Measurements from ENCODE around the gene HSF5. TPM values are rescaled to one million over a fixed set of nuclear protein-coding genes. Genes with fewer than 3 reads are reported as not detected.
"Not testable (repeated sequence)": the region's sequence is repeated elsewhere in the genome, so short reads cannot be mapped to it uniquely, and the experiment has no call there.

Gene HSF5
- total RNA-seq, 1 experiment from 2014 or later, result 0.06 TPM

DNA sequence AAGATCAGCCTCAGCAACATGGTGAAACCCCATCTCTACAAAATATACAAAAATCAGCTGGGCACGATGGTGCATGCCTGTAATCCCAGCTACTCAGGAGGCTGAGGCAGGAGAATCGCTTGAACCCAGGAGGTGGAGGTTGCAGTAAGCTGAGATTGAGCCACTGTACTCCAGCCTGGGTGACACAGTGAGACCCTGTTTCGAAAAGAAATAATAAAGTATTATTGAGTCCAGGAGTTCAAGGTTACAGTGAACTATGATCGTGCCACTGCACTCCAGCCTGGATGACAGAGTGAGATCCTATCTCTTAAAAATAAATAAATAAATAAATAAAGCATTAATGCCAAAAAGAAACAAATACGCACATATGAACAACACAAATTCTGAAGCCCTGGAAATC is 6.4 kb downstream of the HSF5 start:
- not testable (repeated sequence) for DNase-seq (ENCODE audit: low read depth)

DNA sequence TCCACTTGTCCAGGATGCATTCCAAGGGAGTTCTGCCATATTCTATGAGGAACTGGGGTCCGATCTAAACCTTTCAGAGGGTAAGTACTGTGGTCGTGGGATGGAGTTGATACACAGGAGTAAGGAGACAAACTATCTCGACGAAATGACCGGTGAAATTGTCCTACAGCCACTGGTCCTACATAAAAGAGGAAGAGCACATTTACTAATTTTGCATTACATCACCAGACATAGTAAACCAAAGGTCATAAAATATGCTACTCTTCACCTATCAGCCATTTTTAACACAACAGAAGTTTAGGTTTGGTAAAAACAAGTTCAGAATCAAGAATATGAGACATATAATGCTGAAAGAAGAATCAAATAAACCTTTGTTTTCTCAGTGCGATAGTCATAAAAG is 8.1 kb downstream of the HSF5 start:
- DNase-seq (ENCODE audit: low read depth), result no peak

DNA sequence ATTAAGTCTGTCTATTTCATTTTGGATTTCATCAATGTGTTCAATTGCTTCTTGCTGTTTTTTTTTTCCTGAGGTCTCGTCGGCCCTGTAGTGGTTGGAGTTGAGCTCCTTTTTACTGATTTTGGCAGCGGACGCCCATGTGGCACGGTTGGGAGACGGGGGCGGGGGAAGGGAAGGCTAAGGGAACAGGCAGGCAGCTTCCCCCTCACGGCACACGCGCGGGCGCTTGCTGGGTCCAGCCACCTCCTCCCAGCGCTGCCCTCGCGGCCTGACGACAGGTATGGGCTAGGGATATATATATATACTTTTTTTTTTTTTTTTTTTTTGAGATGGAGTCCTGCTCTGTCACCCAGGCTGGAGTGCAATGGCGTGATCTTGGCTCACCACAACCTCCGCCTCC is 11.4 kb downstream of the HSF5 start:
- no peak for DNase-seq (ENCODE audit: low read depth)

DNA sequence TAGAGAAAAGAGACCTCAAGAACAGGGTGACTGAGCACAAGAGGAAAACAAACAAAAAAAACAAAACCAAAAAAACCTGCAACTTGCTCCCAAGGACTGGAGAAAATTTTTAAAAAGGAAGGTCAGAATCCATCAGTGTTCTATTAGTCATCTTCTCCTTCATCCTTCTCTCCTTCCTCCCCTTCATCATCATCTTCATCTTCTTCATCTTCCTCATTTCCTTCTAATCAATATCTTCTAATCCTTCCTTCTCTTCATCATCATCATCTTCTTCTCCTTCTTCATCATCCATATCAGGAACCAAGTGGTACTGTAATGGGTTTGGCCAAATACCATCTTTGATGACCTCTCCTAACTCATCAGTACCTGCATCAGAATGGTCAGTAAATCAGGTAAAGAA is 12.2 kb downstream of the HSF5 start:
- DNase-seq (ENCODE audit: low read depth), result no peak

DNA sequence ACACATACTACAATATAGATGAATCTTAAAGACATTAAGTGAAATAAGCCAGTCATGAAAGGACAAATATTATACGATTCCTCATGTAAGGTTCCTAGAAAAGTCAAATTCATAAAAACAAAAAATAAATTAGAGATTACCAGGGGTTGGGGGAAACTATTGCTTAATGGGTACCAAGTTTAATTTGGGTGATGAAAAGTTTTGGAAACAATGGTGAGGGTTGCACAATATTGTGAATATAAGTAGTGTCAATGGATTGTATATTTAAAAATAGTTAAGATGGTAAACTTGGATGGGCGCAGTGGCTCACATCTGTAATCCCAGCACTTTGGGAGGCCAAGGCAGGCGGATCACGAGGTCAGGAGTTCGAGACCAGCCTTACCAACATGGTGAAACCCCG is 17.9 kb downstream of the HSF5 start:
- no peak for DNase-seq (ENCODE audit: low read depth)

DNA sequence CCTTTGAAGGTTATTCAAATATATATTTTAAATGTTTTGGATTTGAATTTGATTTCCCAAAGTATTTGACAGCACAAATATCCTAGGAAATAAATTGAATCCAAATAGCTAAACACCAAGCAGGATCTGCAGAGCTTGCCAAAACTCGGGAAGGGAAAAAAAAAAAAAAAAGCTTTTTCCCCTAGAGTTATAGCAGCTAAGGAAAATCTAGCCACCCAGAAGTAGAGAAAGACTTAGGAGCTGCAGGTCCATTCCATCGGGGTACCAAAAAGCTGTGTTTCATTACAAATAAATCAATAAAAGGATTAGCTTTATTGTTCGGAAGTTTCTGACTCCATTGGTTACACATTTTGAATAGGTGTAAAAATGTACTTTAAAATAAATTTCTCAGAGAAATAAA is 19.3 kb downstream of the HSF5 start:
- no peak for DNase-seq (ENCODE audit: low read depth)

DNA sequence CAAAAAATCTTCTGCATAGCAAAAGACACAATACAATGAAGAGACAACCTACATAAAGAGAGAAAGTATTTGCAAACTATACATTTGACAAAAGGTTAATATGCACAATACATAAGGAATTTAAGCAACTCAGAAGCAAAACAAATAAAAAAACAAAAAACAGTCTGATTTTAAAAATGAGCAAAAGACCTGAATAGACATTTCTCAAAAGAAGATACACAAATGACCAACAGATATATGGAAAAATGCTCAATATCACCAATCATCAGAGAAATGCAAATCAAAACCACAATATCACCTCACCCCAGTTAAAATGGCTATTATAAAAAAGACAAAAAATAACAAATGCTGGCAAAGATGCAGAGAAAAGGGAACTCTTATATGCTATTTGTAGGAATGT is 32.7 kb downstream of the HSF5 start:
- no peak for DNase-seq (ENCODE audit: low read depth)

DNA sequence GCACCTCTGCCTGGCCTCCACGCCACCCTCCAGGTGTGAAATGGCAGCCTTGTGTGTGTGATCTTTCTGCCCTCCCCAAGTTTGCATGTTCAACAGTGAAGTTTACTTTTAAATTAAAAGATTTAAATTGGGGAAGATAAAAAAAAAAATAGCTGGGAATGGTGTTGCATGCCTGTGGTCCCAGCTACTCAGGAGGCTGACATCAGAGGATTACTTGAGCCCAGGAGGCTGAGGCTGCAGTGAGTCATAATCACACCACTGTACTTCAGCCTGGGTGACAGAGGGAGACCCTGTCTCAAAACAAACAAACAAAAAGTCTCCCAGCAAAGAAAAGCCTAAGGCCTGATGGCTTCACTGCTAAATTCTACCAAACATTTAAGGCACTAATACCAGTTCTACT is 35.5 kb downstream of the HSF5 start:
- peak; percentile 66 for DNase-seq (ENCODE audit: low read depth)

DNA sequence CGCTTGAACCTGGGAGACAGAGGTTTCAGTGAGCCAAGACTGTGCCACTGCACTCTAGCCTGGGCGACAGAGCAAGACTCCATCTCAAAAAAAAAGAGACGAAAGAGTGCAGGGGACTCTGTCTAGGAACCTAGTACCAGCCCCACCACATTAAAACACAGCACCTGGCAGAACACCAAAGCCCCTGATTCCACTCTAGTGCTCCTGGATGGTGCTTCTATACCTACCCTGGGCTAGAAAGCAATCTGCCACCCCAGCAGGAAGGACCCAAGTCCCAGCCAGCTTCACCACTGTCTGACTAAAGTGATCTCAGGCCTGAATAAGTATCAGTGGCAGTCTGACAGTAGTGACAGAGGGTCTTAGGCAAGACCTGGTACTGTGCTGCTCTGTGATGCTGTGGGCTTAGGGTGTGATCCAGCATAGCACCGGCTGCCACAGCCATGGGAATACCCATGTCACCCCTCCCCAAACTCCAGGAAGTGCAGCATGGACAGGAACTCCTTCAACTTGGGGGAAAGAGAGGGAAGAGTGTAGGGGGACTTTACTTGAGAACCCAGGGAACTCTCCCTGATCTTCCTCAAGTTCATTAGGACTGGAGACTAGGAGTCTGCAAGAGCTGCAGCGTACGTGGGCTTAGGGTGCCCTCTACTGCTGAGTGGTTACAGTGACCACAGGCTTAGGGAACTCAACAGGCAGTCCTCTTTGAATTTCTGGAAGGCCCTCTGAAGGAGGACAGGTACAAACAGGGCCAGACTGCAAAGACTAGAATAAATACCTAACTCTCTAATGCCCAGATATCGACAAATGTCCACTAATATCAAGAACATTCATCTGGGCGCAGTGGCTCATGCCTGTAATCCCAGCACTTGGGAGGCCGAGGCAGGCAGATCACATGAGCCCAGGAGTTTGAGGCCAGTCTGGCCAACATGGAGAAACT is 40.9 kb downstream of the HSF5 start:
- peak; percentile 76 for DNase-seq (ENCODE audit: low read depth)

DNA sequence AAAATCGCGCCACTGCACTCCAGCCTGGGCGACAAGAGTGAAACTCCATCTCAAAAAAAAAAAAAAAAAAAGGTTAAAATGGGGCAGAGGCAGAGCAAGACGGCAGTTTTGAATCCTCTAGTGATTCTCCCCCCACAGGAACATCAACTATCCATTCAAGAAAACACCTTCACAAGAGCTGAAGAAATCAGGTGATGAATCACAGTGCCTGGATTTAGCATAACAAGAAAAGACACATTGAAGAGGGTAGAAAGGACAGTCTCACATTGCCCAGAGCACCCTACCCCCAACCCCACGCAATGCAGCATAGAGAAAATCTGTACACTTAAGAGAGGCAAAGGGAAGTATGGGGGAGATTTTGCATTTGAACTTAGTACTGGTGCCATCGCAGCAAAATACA is 42.1 kb downstream of the HSF5 start:
- no peak for DNase-seq (ENCODE audit: low read depth)

DNA sequence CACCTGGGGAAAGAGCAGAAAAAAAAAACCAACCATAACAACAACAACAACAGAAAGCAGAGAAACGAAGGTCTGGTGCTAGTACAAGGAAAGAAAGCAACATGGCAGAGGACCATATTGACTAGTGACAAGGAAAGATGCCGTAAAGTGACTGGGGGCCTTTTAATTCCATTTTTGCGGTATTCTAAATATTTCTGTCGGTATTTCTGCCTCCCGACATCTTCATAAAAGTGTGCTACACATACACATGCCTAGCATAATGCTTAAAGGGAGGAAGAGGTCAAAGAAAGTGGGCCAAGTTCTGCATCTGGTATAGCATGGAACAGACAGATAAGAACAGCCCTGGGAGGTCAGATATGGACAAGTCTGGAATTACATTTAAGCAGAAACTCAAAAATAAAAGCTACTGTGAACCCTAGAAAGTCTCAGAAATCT is 51.4 kb downstream of the HSF5 start:
- no peak for DNase-seq (ENCODE audit: low read depth)

DNA sequence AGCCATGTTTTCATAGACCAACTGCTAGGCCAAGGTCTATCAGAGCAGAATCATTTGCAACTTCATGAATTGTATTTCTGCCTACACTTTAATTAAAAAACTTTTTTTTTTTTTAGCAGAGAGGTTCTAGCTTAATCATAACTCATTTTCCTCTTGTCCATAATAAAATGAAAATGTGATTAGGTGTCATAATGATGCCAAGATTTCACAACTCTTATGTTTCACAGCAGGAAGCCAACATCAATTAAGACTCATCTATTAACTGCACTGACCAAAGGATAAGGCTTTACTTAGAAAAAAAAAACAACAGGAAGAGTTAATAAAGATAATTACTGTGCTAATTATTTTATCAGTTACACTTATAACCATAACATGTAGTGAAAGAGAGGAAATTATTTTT is 52.0 kb downstream of the HSF5 start:
- no peak for DNase-seq (ENCODE audit: low read depth)

DNA sequence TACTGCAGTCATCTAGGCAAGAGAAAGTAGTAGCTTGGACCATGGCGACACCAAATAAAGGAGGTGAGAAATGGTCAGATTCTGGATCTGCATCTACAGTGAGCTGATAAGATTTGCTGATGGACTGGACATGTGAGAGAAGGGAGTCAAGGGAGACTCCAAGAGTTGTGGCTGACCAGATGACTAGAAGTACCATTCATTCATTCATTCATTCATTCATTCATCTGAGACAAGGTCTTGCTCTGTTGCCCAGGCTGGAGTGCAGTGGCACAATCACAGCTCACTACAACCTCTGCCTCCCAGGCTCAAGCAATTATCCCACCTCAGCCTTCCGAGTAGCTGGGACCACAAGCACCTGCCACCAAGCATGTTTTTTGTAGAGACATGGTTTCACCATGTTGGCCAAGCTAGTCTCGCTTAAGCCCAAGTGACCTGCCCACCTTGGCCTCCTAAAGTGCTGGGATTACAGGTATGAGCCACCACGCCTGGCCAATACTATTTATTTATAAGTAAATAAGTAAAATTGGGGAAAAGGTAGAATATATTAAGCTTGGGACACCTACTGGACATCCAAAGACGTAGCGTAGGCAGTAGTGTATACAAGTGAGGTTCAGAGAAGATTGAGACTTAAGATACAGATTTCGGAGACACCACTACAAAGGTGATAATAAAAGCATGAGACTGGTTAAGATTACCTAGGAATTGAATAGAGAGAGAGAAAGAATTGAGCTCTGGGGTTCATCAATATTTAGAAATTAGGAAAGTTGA is 55.2 kb downstream of the HSF5 start:
- no peak for DNase-seq (ENCODE audit: low read depth)

DNA sequence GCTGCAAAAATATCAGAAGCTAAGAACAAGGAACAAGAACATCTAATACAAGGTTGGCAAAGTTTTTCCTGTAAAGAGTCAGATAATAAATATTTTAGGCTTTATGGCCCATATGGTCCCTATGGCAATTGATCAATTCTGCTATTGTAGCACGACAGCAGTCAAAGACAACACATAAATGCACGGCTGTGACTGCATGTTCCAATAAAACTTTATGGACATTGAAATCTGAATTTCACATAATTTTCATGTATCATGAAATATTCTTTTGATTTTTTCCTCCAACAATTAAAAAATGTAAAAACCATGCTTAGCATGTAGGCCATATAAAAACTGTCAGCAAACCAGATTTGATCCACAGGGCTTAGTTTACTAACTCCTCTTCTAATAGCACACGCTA is 60.4 kb downstream of the HSF5 start:
- no peak for DNase-seq (ENCODE audit: low read depth)

DNA sequence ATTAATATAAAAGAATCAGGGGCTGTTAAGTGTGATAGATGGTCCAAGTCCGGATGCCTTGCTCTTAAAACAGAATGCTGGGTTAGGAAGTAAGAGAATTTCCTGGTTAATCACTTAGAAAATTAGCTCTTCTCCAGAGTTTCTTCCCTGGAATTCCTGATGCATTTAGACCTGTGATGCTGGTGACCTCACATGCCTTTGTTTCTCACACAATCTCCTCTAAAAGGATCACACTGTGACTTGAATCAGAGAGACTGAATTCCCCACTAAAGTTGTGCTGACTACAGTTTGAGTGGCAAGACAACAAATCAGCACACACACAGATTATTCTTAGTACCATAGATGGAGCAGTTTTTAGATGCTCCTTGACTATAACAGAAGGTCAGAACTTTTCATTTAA is 66.5 kb downstream of the HSF5 start:
- DNase-seq (ENCODE audit: low read depth), result no peak

DNA sequence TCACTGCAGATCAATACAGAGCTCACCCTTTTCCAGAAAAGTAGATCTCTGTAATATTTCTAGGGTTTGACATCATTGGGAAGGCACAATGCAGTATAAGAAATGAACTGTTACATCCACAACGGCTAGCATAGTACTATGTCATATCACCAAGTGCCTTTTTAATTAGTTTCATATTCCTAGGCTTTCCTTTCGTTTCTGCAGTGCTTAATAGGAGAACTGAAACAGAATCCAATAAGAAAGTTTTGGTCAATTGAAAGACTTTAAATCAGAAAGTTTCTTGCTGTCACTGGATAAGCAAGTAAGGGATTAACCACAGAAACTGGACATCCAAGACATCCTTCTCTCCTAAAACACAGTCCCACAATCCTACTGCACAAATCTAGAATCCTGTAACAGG is 67.4 kb downstream of the HSF5 start:
- DNase-seq (ENCODE audit: low read depth), result no peak

DNA sequence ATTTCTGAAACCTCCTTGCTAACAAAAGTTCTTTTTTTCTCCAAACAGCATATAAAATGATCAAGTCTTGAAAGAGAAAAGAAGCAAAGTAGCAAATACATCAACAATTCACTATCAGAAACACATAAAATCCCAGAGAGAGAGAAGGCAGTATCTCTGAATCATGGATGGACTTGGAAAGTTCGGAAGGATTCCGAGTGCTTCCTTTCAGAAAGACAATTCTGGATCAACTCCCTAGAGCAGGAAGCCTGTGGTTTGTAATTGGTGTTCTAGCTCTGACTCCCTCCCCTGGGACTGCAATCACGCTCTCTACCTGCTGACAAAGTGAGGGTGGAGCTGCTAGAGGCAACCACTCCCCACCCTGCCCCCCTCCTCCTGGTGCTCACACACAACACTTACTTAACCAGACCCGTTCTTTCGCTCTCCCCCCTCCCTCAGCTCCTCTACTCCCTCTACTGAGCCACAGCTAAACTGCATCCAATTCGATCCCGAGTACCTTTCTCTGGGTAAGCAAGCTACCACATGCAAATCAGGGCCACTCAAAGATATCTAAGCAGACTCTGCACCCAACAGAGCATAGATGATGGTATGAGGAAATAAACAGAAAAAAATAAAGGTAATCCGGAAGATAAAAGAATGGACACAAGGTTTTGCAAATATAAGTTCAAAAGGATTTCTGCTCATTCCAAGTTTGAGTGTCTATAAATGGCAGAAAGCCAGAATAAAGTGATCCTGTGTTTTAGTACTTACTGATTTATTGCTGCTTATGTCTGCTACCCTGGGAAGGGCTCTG is 70.7 kb downstream of the HSF5 start, which contains the start of gene RNF43:
Gene RNF43, minus strand, starts transcription at position 235 of the 793 bp plus-strand sequence. CDS start 1,957 bp downstream, outside the sequence.
- peak; percentile 96 for DNase-seq (ENCODE audit: low read depth)

DNA sequence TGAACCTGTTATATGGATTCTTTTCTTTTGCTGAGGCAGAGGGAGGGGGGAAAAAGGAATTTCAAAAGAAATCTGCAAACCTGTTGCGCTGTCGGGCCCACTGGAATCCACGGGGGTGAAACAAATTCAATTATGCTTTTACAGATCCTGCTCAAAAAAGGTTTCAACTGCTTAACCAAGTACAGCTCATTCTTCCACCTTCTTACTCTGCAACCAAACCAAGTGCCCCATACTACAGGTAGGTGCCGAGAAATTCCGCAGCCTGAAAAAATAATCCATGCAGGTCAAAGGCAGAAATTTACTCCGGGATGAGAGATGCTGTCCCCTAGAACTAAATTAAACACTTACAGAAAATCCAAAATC is 71.3 kb downstream of the HSF5 start:
- no peak for DNase-seq (ENCODE audit: low read depth)

DNA sequence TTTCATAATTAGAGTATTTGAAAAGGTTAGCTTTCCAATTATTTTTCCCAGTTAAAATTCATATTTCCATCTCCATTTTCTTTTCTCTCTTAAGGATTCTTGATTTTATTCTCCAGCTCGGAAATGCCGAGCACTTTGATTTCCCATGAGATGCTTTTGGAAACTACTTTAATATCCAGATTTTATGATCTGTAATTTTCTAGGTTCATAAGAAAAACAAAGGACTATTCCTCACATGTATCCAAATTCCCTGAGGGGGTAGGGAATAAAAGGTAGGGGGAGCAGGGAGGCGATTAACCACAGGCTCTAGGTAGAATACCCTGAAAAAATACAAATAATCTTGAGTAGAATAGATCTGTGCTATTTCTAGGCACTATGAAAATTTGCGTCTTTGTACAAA is 71.8 kb downstream of the HSF5 start:
- no peak for DNase-seq (ENCODE audit: low read depth)

DNA sequence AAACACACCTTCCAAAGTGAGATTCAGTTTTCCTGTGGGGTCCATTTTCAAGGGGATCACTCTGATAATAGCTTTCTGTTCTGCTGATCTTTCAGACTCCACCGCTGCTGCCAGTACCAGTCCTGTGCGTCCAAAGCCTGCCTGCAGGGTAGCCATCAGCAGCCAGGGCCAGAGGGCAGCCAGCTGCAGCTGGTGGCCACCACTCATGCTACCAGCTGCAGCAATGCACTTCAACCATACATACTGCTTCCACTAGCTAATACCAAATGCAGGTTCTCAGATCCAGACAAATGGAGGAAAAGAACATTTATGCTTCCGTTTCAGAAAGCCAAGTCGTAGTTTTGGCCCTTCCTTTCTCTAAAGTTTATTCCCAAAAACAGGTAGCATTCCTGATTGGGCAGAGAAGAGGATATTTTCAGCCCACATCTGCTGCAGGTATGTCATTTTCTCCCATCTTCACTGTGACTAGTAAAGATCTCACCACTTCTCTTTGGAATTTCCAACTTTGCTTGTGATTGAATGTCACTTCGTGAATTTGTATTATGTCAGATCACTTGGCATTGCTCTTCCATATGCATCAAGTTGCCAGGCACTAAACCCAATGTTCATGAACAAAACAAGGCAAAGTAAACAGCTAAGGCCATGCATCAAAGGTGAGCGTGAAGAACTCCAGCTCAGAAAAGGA is 72.7 kb downstream of the HSF5 start:
- DNase-seq (ENCODE audit: low read depth), result peak; percentile 32

DNA sequence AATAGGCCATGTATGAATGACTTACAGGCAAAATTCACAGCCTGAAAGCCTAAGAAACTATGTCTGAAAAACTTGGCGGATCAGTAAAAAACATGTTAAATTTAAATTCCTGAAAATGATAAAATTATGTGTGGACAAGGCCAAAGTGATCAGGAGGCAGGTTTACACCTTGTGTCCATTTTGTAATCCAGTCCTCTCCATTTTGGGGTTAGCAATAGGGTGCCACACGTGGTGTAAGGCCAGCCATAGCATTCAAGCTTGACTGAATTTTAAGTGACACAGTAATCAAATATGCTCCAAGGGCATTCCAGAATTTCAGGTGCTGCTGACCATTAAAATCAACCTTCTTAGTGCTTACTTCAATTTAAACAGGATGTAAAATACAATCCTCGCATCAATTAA is 73.6 kb downstream of the HSF5 start:
- peak; percentile 30 for DNase-seq (ENCODE audit: low read depth)

DNA sequence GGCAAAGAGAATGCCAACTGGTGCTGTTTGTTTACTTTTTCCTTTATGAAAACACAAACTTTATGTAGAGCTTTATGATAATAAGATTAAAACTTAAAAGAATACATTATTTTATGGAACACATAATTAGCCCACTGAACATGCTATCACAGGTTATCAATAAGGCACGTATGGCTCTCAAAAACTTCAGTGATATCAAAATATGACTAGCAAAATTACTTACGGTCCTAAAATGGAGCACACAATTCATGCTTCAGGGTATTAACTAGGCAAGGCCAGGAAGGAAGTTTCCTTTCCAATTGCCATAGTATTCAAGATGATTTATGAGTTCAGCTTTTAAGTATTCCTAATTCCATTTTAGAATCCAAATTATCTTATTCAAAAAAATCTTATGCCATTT is 74.5 kb downstream of the HSF5 start:
- no peak for DNase-seq (ENCODE audit: low read depth)
